COLO829 (cell line): ENCODE data around the gene PRR36.

Experiments used
- DNase-seq: peaks from one replicate; pipeline ENCODE4 v3.0.0; 2012; ENCODE audit warnings: low spot score

Gene PRR36

DNA sequence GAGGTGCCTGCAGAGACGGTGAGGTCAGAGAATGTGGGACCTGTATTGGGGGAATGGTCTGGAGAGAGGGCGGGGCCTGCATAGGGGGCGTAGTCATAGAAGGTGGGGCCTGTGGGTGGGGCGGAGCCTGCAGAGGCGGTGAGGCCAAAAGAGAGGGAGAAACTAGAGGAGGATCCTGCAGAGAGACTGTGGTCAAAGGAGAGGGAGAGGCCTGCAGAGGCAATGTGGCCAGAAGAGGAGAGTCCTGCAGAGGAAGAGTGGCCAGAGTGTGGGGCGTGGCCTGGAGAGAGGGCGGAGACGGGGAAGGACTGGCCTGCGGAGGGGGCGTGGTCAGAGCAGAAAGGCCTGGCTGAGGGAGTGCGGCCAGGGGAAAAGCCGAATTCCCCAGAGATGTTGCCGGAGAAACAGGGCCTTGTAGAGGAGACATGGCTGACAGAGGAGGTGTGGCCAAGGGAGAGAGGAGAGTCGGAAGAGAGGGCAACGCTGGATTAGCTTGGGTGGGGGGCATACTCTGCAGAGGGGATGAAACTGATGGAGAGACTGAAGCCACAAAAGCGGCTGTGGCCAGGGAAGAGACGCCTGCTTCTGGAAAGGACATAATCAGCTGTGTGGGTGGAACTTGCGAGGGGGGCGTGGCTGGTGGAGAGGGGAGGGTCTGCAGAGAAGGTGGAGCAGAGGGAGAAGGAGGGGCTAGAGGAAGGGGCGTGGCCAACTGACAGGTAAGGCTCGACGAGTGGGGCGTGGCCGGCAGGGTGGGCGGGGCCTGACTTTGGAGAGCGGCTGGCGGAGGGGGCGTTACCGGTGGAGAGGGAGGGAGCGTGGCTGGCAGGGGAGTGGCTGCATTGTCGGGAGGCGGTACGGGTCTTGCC is 2.5 kb downstream of the PRR36 start:
- peak; percentile 94 for DNase-seq

DNA sequence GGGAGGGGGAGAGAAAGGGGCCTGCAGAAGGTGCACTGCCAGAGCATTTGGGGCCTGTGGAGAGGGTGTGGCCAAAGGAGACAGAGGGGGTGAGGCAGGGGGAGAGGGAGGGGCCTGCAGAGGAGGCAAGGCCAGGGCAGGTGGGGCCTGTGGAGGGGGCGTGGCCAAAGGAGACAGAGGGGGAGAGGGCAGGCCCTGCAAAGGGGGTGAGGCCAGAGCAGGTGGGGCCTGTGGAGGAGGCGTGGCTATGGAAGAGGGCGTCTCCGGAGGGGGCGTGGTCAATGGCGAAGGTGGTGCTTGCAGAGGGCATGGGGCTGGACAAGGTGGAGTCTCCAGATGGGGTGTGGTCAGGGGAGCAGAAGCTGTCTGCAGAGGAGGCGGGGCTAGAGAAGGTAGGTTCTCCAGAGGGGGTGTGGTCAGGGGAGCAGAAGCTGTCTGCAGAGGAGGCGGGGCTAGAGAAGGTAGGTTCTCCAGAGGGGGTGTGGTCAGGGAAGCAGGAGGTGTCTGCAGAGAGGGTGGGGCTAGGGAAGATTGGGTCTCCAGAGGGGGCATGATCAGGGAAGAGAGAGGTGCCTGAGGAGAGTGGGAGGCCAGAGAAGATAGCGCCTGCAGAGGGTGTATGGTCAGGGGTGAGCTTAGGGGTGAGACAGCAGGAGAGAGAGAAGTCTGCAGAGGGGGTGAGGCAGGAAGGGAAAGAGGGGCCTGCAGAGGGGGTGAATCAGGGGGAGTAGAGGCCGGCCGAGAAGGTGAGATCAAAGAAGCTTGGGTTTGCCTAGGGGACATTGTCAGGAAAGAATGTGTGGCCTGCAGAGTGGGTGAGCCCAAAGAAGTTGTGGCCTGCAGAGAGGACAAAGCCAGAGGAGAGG is 3.4 kb downstream of the PRR36 start:
- peak; percentile 84 for DNase-seq

DNA sequence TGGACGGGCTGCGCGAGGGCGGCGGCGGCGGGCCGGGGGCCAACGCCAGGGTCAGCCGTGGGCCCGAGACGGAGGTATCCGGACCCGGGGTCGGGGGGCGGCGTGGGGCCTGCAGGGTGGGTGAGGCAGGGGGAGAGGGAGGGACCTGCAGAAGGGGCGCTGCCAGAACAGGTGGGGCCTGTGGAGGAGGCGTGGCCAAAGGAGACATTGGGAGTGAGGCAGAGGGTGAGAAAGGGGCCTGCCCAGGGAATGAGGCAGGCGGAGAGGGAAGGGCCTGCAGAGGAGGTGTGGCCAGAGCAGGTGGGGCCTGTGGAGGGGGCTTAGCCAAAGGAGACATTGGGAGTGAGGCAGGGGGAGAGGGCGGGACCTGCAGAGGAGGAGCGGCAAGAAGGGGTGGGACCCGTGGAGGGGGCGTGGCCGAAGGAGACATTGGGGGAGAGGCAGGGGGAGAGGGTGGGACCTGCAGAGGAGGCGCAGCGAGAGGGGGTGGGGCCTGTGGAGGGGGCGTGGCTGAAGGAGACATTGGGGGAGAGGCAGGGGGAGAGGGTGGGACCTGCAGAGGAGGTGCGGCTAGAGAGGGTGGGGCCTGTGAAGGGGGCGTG is 4.2 kb downstream of the PRR36 start:
- DNase-seq = peak; percentile 63

DNA sequence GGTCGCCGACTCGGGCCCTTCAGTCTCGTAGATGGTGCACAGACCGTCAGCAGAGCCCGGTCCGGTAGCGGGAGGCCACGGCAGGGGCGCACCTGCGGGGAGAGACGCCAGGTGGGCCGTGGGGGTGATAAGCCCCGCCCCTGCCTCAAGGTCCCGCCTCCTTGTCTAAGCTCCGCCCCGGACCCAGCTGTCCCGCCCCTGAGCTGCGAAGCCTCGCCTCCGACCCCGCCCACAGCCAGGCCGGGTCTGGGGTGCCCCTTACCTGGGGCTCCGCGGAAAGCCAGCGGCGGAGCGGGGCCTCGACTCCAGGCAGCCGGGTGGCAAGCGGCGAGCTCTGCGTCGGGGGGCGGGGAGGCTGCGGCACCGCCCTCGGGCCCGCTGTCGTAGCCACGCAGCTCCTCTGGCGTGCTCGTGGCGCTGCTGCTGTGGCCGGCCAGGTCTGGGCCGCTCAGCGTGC is 4.7 kb downstream of the PRR36 start:
- peak; percentile 45 for DNase-seq

DNA sequence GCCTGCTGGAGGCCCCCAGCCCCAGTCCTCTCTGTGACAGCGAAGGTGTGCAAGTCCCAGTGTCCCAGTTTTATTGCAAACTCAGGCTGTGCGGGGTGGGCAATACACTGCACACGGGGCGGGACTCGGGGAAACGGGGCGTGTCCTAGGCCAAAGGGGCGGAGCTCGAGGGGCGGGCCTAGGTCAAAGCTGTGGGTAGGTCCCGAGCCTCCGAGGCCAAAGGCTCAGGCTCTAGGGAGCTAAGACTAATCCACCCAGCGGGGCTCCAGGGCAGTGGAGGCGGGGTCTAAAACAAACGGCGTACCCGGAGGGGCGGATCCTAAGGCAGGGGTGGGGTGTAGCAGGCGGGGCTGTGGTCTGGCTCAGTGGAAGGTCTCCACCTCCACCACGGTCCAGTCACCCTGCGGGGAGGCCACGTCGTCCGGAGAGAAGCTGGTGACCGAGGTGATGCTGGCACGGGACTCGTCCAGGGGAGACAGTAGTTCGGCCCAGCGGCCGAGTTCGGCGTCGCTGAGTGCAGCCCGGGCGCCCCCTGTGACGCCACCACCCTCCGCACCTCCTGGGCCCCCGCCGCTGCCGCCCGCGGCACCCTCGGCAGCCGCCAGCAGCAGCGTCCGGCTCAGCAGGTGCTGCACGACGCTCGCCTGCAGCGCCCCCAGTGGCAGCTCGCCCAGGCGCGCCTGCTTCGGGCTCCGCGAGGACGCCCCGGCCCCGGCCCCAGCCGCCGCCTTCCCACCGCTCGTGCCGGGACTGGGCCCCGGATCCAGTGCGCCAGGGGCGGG is 5.3 kb downstream of the PRR36 start:
- peak; percentile 77 for DNase-seq

DNA sequence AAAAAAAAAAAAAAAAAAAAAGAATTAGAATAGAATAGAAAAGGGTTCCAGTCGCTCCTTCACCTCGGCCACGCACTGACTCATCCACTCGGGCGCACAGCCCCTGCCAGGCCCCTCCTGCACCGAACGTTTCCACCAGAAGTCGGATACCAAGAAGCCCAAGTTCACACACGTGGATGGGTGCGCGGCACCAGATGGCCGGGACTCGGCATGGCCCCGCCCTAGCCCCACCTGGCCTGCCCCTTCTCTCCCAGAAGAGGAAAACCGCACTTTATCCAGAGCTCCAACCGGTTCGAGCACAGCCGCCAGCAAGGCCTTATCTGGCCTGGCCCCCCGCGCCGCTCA is 5.9 kb downstream of the PRR36 start:
- no peak for DNase-seq

DNA sequence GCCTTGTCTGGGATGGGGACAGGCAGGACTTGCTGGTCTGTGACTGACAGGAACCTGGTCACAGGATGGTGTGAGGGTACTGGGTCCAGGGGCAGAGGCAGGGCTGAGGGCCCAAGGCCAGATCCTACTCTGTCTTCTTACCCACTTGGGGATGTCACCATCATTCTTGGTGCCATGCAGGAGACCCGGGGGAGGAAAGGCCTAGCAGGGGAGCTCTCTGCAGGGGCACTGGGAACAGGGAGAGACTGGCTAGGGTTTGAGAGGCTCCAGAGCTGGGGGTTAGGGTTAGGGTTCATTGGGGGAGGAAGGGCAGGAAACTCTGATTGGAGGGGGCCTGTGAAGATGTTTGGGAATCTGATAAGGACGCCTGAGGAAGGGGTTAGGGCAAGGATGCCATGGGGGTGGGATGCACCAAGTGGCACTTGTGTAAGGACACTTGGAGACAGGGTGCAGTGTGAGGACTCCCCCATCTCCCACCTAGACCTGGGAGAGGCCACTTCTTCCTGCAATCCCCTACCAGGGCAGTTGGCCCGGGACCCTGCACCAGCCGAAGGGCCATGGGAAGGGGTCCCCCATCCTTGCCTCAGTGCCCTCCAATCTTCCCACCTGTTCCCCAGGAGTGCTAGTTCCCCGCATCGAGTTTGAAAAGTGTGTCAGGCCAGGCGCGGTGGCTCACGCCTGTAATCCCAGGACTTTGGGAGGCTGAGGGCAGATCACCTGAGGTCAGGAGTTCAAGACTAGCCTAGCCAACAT is 6.9 kb downstream of the PRR36 start:
- DNase-seq = no peak

DNA sequence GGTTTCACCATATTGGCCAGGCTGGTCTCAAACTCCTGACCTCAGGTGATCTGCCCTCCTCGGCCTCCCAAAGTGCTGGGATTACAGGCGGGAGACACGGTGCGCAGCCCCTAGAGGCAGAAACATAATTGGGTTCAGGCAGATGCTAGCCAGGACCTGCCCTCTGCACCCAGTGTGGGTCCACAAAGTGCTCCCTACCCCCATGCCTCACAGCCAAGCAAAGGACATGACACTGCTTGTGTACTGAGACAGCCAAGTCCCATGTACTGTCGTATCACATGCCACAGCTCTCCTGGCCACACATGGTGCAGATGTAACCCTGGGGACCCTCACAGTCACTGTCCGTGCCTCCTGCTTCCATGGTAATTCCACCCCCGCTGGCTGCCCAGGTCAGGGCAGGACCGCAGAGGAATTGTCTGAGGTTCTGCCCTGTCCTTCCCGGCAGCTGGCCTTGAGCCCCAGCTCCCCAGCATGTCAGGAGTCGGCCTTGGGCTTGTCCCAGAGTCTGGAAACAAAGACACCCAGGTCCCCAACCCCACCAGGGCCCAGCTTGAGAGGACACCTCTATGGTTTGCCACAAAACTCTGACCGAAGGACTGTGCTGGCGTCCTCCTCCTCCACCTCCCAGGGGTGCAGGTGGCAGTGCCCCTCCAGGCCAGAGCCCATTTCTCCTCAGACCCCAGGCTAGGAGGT is 7.6 kb downstream of the PRR36 start:
- no peak for DNase-seq

DNA sequence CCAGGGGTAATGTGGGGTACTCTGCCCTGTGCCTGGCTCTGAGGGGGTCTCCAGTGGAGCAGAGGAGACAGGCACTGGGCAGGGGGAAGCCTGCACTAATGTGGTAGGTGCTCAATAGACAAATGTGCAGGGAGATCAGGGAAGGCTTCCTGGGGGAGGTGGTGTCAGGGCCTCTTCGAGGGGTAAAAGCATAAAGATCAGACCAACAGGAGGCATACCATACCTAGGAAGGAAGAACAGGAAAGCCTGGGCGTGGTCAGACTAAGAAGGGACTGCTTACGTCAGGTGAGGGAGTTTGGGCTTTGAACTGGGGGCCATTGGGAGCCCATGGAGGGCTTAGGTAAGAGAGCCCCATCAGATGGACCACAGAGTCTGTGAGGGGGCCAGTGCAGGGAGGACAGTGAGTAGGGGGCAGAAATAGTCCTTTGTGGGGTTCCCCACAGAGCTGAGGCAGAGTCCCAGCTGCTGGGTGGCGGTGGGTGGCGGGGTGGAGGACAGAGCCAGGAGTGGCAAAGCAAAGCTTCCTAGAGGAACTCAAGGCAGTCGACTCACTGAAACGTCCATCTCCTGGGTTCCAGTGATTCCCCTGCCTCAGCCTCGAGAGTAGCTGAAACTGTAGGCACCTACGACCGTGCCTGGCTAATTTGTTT is 8.8 kb downstream of the PRR36 start:
- DNase-seq = no peak

DNA sequence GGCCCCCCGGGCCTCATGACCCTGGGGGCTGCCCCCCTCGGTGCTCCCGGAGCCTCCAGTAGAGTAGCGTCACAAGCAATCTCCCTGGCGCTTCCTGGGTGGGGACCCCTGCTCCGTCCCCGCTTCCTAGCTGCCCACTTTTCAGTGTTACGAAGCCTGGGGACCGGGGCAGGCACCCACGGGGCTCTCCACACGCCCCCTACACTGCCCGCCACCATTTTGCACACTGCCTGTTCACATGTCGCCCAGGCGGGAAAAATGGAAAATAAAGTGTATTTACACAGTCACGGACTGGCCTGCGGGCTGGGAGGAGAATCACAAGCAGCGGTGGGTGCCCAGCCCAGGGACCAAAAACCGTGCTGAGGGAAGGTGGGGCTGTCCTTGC is 9.5 kb downstream of the PRR36 start:
- DNase-seq = no peak

DNA sequence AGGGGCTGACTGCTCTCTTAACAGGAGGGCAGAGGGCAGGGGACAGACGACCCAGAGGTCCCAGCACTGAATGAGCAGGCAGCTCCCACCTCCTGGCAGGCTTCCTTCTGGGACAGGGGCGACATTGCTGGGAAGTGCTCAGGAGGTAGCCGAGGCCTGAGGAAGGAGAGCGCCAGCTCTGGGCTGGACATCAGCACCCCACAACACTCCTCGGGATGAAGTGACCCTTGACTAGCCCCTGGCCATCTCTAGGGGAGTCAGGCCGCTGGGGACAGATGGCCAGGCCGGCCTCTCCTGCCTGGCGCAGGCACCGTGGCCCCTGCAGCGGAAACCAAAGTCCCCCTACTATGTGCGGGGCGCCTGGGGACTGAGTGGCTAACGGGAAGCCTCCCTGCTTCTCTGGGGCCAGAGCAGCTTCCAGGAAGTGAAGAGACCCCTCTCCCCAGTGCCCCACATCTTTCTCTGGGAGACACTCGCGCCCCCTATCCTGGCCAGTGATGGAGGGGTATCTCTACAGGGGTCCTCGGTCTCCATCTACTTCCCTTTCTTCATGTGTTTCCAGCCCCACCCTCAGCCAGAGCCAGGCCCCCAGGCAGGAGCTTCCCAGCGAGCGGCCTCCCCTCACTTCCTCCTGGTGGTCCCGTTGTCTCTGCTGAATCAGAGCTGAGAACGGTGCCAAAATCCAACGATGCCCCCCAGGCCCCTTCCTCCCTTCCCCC is 10.1 kb downstream of the PRR36 start:
- no peak for DNase-seq

DNA sequence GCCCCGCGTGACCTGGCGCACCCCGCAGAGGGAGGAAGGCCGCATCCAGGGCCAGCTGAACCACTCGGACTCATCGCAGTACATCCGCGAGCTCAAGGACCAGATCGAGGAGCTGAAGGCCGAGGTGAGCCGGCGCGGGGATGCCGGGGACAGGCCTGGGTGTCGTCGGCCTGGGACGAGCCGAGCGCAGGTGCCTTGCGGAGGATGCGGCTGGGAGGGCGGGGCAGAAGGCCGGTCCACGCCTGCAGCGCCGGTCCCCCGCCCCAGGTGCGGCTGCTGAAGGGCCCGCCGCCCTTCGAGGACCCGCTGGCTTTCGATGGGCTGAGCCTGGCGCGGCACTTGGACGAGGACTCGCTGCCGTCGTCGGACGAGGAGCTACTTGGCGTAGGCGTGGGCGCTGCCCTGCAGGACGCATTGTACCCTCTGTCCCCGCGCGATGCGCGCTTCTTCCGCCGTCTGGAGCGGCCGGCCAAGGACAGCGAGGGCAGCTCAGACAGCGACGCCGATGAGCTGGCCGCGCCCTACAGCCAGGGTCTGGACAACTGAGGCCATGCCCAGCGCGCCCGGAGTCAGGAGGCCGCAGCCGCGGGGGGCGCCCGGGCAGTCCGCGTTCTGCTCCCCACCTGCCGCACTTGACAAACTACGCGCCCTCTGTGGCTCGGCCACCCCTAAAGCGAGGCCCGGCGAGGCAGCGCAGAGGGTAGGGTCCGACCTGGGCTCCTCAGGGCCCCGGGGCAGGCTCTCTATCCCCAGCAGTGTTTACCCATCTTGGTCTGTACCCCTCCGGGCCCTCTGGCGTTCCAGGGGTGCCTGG is 10.8 kb downstream of the PRR36 start:
- no peak for DNase-seq

DNA sequence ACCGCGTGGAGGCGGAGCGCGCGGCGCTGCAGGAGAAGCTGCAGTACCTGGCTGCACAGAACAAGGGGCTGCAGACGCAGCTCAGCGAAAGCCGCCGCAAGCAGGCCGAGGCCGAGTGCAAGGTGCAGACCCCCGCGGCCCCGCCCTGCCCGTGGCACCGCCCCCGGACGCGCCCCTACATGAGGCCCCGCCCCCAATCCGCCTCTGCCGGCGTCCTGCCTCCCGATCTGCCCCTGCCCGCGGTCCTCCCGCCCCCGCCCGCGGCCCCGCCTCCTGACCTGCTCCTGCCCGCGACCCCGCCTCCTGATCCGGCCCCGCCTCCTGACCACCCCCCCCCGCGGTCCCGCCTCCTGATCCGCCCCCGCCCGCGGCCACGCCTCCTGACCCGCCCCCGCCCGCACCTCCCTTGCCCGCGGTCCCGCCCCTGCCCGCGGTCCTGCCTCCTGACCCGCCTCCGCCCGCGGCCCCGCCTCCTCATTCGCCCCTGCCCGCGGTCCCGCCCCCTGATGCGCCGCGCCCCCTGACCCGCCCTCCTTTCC is 11.7 kb downstream of the PRR36 start:
- DNase-seq = peak; percentile 38

DNA sequence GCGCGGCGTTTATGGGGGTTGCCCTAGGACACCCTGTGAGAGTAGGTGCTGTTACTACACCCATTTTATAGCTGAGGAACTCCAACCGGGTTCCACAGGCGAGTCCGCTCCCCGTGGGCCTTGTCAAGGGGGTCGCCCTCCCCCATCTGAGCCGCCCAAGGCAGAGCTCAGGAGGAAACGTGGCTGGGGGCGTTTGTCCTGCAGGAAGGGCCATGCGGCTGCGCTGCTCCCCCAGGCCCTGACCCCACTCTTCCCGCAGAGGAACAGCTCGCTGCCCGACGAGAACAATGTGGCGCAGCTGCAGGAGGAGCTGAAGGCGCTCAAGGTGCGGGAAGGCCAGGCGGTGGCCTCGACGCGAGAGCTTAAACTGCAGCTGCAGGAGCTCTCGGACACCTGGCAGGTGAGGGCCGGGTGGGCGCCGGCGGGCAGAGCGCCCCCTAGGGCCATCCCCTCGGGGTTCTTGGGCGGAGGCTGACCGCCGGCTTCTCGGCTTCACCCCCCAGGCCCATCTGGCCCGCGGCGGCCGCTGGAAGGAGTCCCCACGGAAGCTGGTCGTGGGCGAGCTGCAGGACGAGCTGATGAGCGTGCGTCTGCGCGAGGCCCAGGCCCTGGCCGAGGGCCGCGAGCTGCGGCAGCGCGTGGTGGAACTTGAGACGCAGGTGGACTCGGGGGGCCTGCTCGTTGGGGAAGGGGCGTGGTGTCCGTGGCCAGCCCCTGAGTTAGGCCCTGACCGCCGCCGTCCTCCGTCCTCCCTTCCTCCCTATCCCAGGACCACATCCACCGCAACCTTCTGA is 12.4 kb downstream of the PRR36 start:
- no peak for DNase-seq

DNA sequence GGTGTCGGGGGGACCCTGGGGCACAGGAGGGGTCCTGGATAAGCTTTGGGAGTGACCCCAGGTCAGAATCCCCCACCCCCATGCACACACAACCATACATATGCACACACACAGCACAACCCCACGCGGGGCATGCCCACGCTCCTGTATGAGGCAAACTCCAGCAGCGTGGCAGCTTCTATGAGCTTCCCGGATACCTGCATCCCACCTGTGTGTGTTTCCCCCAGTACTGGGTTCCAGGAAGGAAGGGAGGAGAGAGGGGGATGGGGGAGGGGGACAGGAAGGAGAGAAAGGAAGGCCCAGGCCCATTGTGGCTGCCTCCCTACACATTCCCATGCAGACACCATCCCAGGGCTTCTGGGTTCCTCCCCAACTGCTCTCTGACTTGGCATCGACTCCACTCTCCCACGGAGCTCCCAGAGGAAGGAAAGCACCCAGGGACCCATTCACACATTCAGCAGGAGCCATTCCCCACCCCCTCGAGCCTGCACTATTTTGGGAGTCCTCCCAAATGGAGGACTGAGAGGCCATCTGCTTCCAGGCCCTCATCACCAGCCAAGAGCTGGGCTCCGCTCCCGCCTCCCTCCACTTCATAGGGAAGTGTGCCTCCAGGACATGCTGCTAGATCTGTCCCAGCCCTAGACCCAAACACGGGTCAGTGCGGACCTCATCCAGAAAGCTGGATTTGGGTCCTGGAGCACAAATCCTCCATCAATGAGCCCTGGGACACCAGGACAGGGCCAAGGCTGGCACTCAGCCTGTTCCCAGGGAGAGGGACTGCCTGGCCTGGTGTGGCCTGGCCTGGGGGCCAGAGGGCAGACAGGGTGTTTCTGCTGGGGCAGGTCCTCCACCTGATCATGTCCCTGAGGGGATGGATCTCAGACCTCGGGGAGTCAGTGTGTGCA is 13.2 kb downstream of the PRR36 start:
- no peak for DNase-seq
